GM10847 (cell line): ENCODE results near the gene LLPH.

ENCODE experiments used
- POLR2A ChIP-seq: IDR thresholded peaks from 2 replicates; pipeline ENCODE4 v1.6.1; 2011; ENCODE audit not compliant: insufficient read length; ENCODE audit errors: extremely low read depth

LLPH gene

DNA sequence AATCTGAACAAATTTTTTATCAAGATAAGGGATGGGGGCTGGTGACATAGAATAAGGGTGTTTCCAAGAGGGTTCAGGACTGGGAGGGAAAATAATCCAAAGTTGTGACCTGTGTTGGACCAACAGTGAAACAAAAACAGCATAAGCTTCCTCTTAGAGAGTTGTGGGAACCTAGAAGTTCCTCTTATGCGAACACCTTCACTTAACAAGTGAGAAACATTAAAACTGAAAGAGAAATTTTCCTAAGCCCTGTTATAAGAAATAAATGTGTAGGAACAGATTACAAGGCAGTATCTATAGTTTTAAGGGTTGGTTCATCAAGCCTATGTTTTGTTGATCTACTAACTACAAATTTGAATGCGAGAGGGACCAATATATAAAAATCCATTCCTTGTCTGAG, 58.4 kb downstream of the LLPH start:
- no peak for TF ChIP-seq POLR2A

DNA sequence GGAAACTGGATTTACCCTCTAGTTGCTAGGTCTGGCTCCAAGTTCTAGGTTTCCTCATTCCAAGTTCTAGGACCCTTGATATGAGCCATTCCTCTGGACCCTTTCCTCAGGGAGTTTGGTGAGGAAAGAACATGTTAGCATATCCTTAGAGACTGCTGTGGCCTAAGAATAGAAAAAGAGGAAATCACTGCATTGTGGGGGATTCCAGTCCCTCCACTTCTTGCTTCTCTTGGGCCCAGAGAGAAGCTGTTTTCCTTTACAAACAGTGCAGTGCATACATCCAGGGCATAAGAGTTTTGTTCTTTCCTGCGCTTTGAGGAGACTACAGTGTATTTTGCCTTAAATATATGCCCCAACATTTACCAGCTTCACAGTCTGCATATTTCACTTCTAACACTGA, 59.0 kb downstream of the LLPH start:
- no peak for TF ChIP-seq POLR2A

DNA sequence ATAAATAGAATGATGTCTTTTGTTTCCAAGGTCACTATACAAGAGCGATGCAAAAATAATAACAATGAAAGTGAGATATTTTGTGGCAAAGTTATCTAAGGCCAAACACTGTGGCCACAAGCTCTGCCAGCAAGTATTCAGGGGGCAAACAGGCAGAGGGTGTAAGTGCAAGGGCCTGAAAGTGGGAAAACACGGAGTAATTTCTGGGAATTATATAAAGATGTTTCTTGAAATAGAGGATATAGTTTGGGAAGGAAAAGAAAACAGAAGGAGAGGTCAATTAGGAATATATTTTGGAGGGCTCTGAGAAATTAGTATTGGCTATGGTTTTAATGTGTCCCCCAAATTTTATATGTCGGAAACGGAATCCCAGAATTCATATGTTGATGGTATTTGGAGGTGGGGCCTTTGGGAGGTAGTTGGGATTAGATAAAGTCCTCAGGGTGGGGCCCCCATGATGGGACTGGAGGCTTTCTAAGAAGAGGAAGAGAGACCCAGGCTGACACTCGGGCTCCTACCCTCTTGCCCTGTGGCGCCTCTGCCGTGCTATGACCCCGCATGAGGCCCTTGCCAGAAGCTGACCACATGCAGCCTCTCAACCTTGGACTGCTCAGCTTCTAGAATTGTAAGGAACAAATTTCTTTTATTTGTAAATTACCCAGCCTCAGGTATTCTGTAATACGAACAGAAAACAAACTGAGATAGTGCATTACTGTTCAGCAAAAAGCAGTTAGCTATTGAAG, 60.0 kb downstream of the LLPH start:
- no peak for TF ChIP-seq POLR2A

DNA sequence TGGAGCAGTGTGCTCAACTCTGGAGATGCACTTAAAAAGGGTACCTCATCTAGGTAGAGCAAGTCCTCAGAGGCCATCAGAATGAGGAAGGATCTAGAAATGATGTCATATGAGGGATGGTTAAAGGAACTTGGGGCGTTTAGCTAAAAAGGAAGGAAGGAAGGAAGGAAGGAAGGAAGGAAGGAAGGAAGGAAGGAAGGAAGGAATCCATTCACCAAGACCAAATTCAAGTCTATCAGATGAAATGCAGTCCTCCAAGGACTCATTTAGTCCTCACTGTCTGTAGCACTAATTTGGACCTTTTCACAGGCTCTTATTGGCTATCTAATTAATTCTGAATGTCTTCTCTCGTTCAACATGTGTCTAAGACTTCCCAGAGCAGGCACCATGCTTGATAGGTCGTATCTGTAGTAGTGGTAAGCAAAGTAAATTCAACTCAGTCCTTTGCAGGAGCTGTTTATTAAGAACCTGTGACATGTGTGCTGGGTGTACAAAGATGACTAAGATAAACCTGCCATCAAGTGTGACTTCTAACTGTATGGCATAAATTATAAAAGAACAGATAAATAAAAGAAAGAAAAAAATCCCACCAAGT, 63.5 kb downstream of the LLPH start:
- TF ChIP-seq POLR2A, result no peak
